ENCODE measurements around the gene RCAN3.
A peak's percentile ranks its signal among the peaks of the same experiment; 100 is the strongest.
"Not testable (repeated sequence)": the region's sequence is repeated elsewhere in the genome, so short reads cannot be mapped to it uniquely, and the experiment has no call there.

RCAN3 gene
- 211 to 746 (median 344) reads per million in 3 experiments for total RNA-seq

GRCh38 chr1:24502709-24503058 lies at the start of gene RCAN3:
Gene RCAN3 (plus strand): TSS chr1:24502836. CDS start chr1:24514373, 11,537 bp downstream.
- peak; percentile 90 for DNase-seq

GRCh38 chr1:24452922-24453485 lies 49.6 kb upstream of the RCAN3 start:
- DNase-seq, result no peak

GRCh38 chr1:24454673-24455072 lies 48.0 kb upstream of the RCAN3 start:
- DNase-seq, result no peak

GRCh38 chr1:24455272-24455671 lies 47.4 kb upstream of the RCAN3 start:
- no peak for DNase-seq

- no peak for DNase-seq
These were observed 44.8 kb upstream of the RCAN3 start for GRCh38 chr1:24457866-24458265.

GRCh38 chr1:24459551-24460266 lies 42.9 kb upstream of the RCAN3 start:
- no peak for DNase-seq

GRCh38 chr1:24462128-24462527 lies 40.5 kb upstream of the RCAN3 start:
- not testable (repeated sequence) for DNase-seq

GRCh38 chr1:24463776-24464735 lies 38.6 kb upstream of the RCAN3 start:
- no peak for DNase-seq

- DNase-seq, result no peak
These were observed 37.5 kb upstream of the RCAN3 start for GRCh38 chr1:24465099-24465498.

GRCh38 chr1:24465638-24466037 lies 37.0 kb upstream of the RCAN3 start:
- no peak for DNase-seq

GRCh38 chr1:24468685-24469316 lies 33.8 kb upstream of the RCAN3 start:
- DNase-seq, result no peak

- DNase-seq, result no peak
These were observed 32.0 kb upstream of the RCAN3 start for GRCh38 chr1:24470592-24470991.

- no peak for DNase-seq
These were observed 29.9 kb upstream of the RCAN3 start for GRCh38 chr1:24472527-24473251.

- DNase-seq, result no peak
These were observed 28.4 kb upstream of the RCAN3 start for GRCh38 chr1:24474193-24474592.

- DNase-seq, result peak; percentile 9
These were observed 26.9 kb upstream of the RCAN3 start for GRCh38 chr1:24475700-24476099.

- no peak for DNase-seq
These were observed 26.1 kb upstream of the RCAN3 start for GRCh38 chr1:24476571-24476970.

- no peak for DNase-seq
These were observed 25.3 kb upstream of the RCAN3 start for GRCh38 chr1:24477309-24477708.

- peak; percentile 68 for DNase-seq
These were observed 21.5 kb upstream of the RCAN3 start for GRCh38 chr1:24481101-24481500.

GRCh38 chr1:24481843-24482610 lies 20.6 kb upstream of the RCAN3 start:
- DNase-seq, result peak; percentile 76

GRCh38 chr1:24483441-24483840 lies 19.2 kb upstream of the RCAN3 start:
- peak; percentile 53 for DNase-seq

- no peak for DNase-seq
These were observed 18.4 kb upstream of the RCAN3 start for GRCh38 chr1:24484199-24484598.

Data from central memory CD4-positive, alpha-beta T cell (primary cell).